ENCODE results near the gene CNGB1.

Gene CNGB1

GRCh38 chr16:57972306-57972705 is 1.4 kb upstream of the CNGB1 start:
- DNase-seq (ENCODE audit: low read depth): no peak

- no peak for DNase-seq (ENCODE audit: low read depth)
Observed at GRCh38 chr16:57971848-57972247, 920 bp upstream of the CNGB1 start.

- DNase-seq (ENCODE audit: low read depth): no peak
Observed at GRCh38 chr16:57970319-57970718, 609 bp downstream of the CNGB1 start.

GRCh38 chr16:57969451-57970123 is 1.3 kb downstream of the CNGB1 start:
- no peak for DNase-seq (ENCODE audit: low read depth)

GRCh38 chr16:57967916-57968315 is 3.0 kb downstream of the CNGB1 start:
- no peak for DNase-seq (ENCODE audit: low read depth)

- DNase-seq (ENCODE audit: low read depth): no peak
Observed at GRCh38 chr16:57966986-57967385, 3.9 kb downstream of the CNGB1 start.

GRCh38 chr16:57966204-57966771 is 4.6 kb downstream of the CNGB1 start:
- no peak for DNase-seq (ENCODE audit: low read depth)

- no peak for DNase-seq (ENCODE audit: low read depth)
Observed at GRCh38 chr16:57964157-57964700, 6.7 kb downstream of the CNGB1 start.

GRCh38 chr16:57962756-57963155 is 8.2 kb downstream of the CNGB1 start:
- DNase-seq (ENCODE audit: low read depth): no peak

GRCh38 chr16:57962046-57962445 is 8.9 kb downstream of the CNGB1 start:
- DNase-seq (ENCODE audit: low read depth): no peak

GRCh38 chr16:57961538-57961937 is 9.4 kb downstream of the CNGB1 start:
- DNase-seq (ENCODE audit: low read depth): no peak

GRCh38 chr16:57960826-57961472 is 10.0 kb downstream of the CNGB1 start:
- DNase-seq (ENCODE audit: low read depth): no peak

GRCh38 chr16:57960310-57960709 is 10.6 kb downstream of the CNGB1 start:
- no peak for DNase-seq (ENCODE audit: low read depth)

GRCh38 chr16:57959804-57960203 is 11.1 kb downstream of the CNGB1 start:
- DNase-seq (ENCODE audit: low read depth): no peak

GRCh38 chr16:57959121-57959520 is 11.8 kb downstream of the CNGB1 start:
- DNase-seq (ENCODE audit: low read depth): no peak

GRCh38 chr16:57958544-57958943 is 12.4 kb downstream of the CNGB1 start:
- DNase-seq (ENCODE audit: low read depth): no peak

- no peak for DNase-seq (ENCODE audit: low read depth)
Observed at GRCh38 chr16:57957673-57958392, 13.1 kb downstream of the CNGB1 start.

GRCh38 chr16:57956924-57957672 is 13.8 kb downstream of the CNGB1 start:
- DNase-seq (ENCODE audit: low read depth): no peak

GRCh38 chr16:57956270-57956808 is 14.6 kb downstream of the CNGB1 start:
- DNase-seq (ENCODE audit: low read depth): no peak

- DNase-seq (ENCODE audit: low read depth): no peak
Observed at GRCh38 chr16:57955572-57956188, 15.2 kb downstream of the CNGB1 start.

- no peak for DNase-seq (ENCODE audit: low read depth)
Observed at GRCh38 chr16:57953857-57954256, 17.1 kb downstream of the CNGB1 start.
